ENCODE results near the gene ZMYND19. TPM values are rescaled to one million over a fixed set of nuclear protein-coding genes. Genes with fewer than 3 reads are reported as not detected.

Gene ZMYND19
- total RNA-seq, 1 experiment from 2014 or later, result 79.2 TPM

DNA sequence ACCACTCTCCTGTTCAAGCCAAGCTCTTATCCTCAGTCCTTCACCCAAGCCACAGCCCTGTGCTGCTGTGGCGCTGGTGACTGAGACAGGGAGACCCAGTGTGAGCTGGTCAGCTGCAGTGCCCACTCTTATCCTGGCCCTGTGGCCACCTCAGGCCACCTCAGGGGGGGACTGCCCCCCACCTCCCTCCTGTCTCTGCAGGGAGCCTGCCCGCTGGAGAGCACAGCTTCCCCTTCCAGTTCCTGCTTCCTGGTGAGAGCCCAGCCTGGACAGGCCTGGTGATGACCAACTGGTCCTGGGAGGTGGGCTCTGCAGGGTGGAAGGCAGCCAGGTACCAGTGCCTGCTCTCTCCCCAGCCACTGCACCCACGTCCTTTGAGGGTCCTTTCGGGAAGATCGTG, 22.9 kb upstream of the ZMYND19 start:
- Mint-ChIP-seq H3K36me3 (ENCODE audit: insufficient read depth in 1 of 3, low read depth in 3 of 3) (peaks cover 5 to 18% (median 11%) of the 10 kb centered on the region in 3 experiments; a peak in 6 of 7 replicates), H3K27ac (peak overlapping the region in 1 of 3 experiments; percentile 49; a peak in 1 of 7 replicates), H3K4me3 (no peak overlapping the region), H3K9me3 (no peaks in the 10 kb centered on the region), H3K4me1 (peaks cover 17 to 22% of the 10 kb centered on the region in 2 experiments), H3K27me3 (ENCODE audit: low read depth) (no peaks in the 10 kb centered on the region)
- H3K27me3 ChIP-seq (ENCODE audit: insufficient read depth, low read length), result no peaks in the 10 kb centered on the region
- H3T11ph ChIP-seq (ENCODE audit: low read length), result no peak overlapping the region
- no peaks in the 10 kb centered on the region for H3K4me1 ChIP-seq (ENCODE audit: insufficient read depth, low read length)
- H3K27ac ChIP-seq (ENCODE audit: insufficient read length, low read depth, low read length), result no peak overlapping the region
- TF ChIP-seq, protein P1, sequence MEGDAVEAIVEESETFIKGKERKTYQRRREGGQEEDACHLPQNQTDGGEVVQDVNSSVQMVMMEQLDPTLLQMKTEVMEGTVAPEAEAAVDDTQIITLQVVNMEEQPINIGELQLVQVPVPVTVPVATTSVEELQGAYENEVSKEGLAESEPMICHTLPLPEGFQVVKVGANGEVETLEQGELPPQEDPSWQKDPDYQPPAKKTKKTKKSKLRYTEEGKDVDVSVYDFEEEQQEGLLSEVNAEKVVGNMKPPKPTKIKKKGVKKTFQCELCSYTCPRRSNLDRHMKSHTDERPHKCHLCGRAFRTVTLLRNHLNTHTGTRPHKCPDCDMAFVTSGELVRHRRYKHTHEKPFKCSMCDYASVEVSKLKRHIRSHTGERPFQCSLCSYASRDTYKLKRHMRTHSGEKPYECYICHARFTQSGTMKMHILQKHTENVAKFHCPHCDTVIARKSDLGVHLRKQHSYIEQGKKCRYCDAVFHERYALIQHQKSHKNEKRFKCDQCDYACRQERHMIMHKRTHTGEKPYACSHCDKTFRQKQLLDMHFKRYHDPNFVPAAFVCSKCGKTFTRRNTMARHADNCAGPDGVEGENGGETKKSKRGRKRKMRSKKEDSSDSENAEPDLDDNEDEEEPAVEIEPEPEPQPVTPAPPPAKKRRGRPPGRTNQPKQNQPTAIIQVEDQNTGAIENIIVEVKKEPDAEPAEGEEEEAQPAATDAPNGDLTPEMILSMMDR (conservative IDR thresholded peaks at IDR 0.05), result no peak
- no peaks in the 10 kb centered on the region for H3K9me3 ChIP-seq (ENCODE audit: control insufficient read depth, low read depth, low read length)
- no peak overlapping the region for H4K8ac ChIP-seq (replicated peaks; ENCODE audit: insufficient read length, low read depth, low read length)
- H3K4ac ChIP-seq (ENCODE audit: low read depth, low read length), result no peak overlapping the region
- no CpG with 5 or more reads among the region's 5 CpGs for WGBS (ENCODE audit: extremely low coverage, insufficient read length, low lambda C conversion rate)
- H3K4me2 ChIP-seq (ENCODE audit: insufficient read depth, insufficient read length, low read length), result no peak overlapping the region
- no peak overlapping the region for H3K56ac ChIP-seq (ENCODE audit: insufficient read length, low read depth, low read length)
- H3K14ac ChIP-seq (ENCODE audit: insufficient read depth, low read length), result no peak overlapping the region; the same call in 1 of the 2 replicates
- no peak overlapping the region for H2BK12ac ChIP-seq (ENCODE audit: insufficient read length, low read depth, low read length)
- H4K91ac ChIP-seq (ENCODE audit: insufficient read length, low read depth, low read length), result no peak overlapping the region
- no peak overlapping the region for H2BK20ac ChIP-seq (ENCODE audit: low read depth, low read length, poor library complexity, severe bottlenecking)
- no peak overlapping the region for H3K9ac ChIP-seq (ENCODE audit: extremely low read depth, insufficient read length, low read length)
- no peak overlapping the region for H2AK5ac ChIP-seq (ENCODE audit: insufficient read length, low read length)
- no peaks in the 10 kb centered on the region for H4K20me1 ChIP-seq (ENCODE audit: control insufficient read depth, insufficient read depth, insufficient read length)
- H3K23me2 ChIP-seq (ENCODE audit: insufficient read length, low read depth, low read length, poor library complexity, severe bottlenecking), result no peaks in the 10 kb centered on the region
- no peak overlapping the region for H2AFZ ChIP-seq (ENCODE audit: low read length)
- no peak overlapping the region for H3K23ac ChIP-seq (ENCODE audit: insufficient read length, low read depth, low read length)
- DNase-seq, result no peak
- H2BK5ac ChIP-seq (ENCODE audit: insufficient read length, low read length), result no peak overlapping the region
- no peaks in the 10 kb centered on the region for H3K79me1 ChIP-seq (ENCODE audit: insufficient read depth, low read depth, low read length, poor library complexity, severe bottlenecking)
- H3K18ac ChIP-seq (ENCODE audit: insufficient read length, low read depth, low read length), result no peak overlapping the region
- H4K5ac ChIP-seq (ENCODE audit: insufficient read length, low read depth, low read length), result no peak overlapping the region
- H3K79me2 ChIP-seq (ENCODE audit: insufficient read depth, low read length), result peaks cover 6% of the 10 kb centered on the region; the same call in 1 of the 2 replicates
- H2BK15ac ChIP-seq (ENCODE audit: low read depth, low read length), result no peak overlapping the region
- H2BK120ac ChIP-seq (ENCODE audit: low read depth, low read length, poor library complexity, severe bottlenecking), result no peak overlapping the region

Data from H9 (cell line).